ENCODE results near the gene IGF2BP3.

- no peak for TF ChIP-seq CTCF (conservative IDR thresholded peaks at IDR 0.05 in 1 of 2, IDR thresholded peaks at IDR 0.05 in 1 of 2; ENCODE audit: low read depth in 1 of 2, low read length in 2 of 2)
- TF ChIP-seq EZH2 (IDR thresholded peaks at IDR 0.05; ENCODE audit: low read length, missing control alignments) = no peak
Observed at GRCh38 chr7:23380961-23381360, 89.3 kb downstream of the IGF2BP3 start.
